Epithelial cell of esophagus (primary cell): ENCODE results near the gene FAM200A.
A peak's percentile ranks its signal among the peaks of the same experiment; 100 is the strongest.

ENCODE experiments used
- DNase-seq: peaks from one replicate; pipeline ENCODE4 v3.0.0; 2010; ENCODE audit warnings: low read depth
- H3K4me3 ChIP-seq: 2 replicates; pipeline ENCODE4 v1.5.1; 2011; ENCODE audit warnings: mild to moderate bottlenecking, low read length, control low read depth
- CTCF ChIP-seq: IDR thresholded peaks from 2 replicates; pipeline ENCODE4 v1.5.1; 2011; ENCODE audit warnings: low read depth, mild to moderate bottlenecking, low read length, control low read depth, inconsistent platforms; ENCODE audit not compliant: insufficient read depth; ENCODE audit errors: missing control alignments

Gene FAM200A

GRCh38 chr7:99500637-99501009 is 51.3 kb downstream of the FAM200A start:
- DNase-seq: no peak
- H3K4me3 ChIP-seq: peak overlapping the region; percentile 88
- TF ChIP-seq CTCF: no peak

GRCh38 chr7:99499721-99500636 is 51.9 kb downstream of the FAM200A start, which contains the start of gene ZNF394:
ZNF394 (minus strand) TSS chr7:99500281; CDS start chr7:99500093, 188 bp downstream.
- peak; percentile 93 for DNase-seq
- TF ChIP-seq CTCF: no peak
- H3K4me3 ChIP-seq: peak within 1 kb of the TSS; percentile 88

DNA sequence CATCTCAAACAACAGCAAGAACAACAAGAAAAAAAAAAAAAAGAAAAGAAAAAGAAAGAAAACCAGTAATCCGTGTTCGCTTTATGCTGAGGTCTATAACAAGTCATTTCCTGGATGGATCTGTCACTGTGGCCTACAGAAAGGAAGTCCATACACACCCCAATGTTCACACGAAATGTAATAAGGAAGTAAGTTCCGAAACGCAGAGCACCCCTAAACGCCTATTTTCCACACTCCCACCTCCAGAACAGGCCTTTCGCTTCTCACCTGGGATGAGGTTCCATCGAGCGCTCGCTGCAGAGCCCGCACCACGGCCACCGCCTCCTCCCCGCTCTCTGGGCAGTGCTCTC is 52.6 kb downstream of the FAM200A start:
- peak; percentile 20 for DNase-seq
- no peak for TF ChIP-seq CTCF
- peak overlapping the region; percentile 88 for H3K4me3 ChIP-seq

DNA sequence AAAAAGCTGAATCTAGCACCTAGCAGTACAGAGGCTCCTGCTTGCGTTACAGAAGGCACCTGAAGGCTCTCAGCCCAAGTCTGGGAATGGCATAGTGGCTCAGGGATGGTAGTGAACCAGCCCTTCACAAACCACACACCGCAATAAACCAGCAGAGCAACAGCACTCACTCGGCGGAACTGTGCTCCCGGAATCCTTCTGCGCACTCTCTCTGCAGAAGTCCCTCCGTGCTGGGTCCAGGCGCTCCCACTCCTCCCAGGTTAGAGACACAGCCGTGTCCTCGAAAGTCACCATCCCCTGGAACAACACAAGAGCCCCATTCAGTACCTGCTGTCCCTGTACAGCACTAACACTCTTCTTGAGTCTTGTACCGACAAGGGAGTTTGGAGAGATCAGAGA is 53.4 kb downstream of the FAM200A start:
- DNase-seq: no peak
- H3K4me3 ChIP-seq: peak overlapping the region; percentile 88
- TF ChIP-seq CTCF: no peak

DNA sequence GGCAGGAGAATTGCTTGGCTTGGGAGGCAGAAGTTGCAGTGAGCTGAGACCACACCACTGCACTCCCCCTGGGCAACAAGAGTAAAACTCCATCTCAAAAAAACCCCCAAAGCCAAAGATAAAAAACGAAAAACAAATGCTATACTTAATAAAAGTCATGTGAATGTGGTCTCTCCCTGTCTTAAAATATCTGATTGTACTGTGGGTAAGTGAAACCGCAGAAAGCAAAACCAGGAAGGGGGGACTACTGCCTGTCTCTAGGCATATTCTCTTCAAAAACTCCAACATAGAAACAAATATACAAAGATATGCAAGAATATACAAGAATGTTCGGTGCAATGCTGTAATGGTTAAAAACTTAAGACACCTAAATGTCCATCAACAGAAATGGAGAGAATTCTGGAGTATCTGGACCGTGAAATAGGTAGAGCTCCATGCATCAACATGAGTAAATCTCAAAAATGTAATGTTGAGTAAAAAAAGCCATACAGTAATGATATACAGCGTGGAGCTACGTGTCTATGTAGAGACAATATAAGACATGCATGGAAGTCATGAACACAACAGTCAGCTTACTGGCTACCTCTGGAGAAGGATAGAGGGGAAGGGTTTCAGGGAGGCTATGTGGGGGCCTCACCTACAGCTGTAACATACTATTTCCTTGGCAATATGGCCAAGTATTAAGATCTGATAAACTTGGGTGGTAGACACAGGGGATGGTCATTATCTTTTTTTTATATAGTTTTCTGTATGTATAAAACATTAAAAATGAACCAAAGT is 54.0 kb downstream of the FAM200A start:
- no peak for TF ChIP-seq CTCF
- DNase-seq: no peak
- peak overlapping the region; percentile 88 for H3K4me3 ChIP-seq
